Measurements from ENCODE around the gene P2RY4. TPM values are rescaled to one million over a fixed set of nuclear protein-coding genes. Genes with fewer than 3 reads are reported as not detected.

Gene P2RY4
- total RNA-seq (2022; extraction: Qiagen RNA extraction; ENCODE audit: low read depth), result not detected in 5 replicates

DNA sequence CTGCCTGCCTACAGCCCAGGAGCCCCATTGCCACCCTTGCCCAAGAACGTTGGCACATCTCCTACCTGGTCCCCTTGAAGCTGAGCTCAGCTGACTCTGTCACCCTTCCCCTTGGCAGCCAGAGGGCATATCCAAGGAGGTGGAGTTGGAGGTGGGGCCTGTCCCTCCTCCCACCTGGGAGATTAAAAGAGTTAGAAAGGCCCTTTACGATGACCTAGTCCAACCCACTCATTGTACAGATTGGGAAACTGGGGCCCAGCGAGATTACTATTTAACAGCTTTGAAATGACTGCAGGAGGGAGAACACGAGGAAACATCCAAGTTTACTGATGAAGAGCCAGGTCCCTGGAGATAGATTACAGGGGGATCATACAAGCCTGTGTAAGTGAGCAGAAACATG lies at the start of gene P2RY4:
Gene P2RY4, minus strand, starts transcription at position 101 of the 400 bp plus-strand sequence. CDS start 580 bp downstream, outside the sequence.

GRCh38 chrX:70289793-70290770 lies 30.1 kb upstream of the P2RY4 start, which contains the start of the genes KIF4A and PDZD11:
Gene KIF4A, plus strand, starts transcription at chrX:70290104. Its CDS starts 355 bp downstream, at chrX:70290459.
Gene PDZD11, minus strand, starts transcription at chrX:70289927. Its CDS starts 586 bp downstream, at chrX:70289341.

GRCh38 chrX:70281951-70282350 lies 21.9 kb upstream of the P2RY4 start, which contains the start of gene RAB41:
Gene RAB41, plus strand, starts transcription at chrX:70282172. Its CDS starts 46 bp downstream, at chrX:70282218.

DNA sequence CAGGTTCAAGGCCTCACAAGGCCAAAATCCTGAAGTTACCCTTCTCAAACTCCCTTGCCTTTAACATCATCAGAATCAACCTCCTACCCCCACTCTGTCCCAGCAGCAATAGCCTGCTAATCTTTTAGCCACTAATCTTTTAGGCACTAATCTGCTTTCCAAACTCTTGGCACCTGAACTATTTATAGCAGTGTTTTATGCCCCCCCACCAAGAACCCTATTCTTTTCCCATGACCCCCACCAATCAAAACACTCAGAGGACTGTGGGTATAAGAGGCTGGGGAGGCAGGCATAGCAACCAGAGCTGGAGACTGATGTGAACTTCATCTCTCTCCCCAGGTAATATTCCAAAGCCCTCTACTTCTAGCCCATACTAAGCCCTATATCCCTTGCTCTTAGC lies 8.0 kb upstream of the P2RY4 start, which contains the start of gene ARR3:
Gene ARR3, plus strand, starts transcription at position 301 of the 400 bp plus-strand sequence. CDS start 1,052 bp downstream, outside the sequence.

GRCh38 chrX:70234355-70234754 lies 25.6 kb downstream of the P2RY4 start, which contains the start of gene AWAT1:
Gene AWAT1, plus strand, starts transcription at chrX:70234655. Its CDS starts 41 bp downstream, at chrX:70234696.

Other genes with a start within 250 kb of the P2RY4 start
- not detected in 5 replicates for gene AWAT2, start 210.3 kb downstream of the P2RY4 start, total RNA-seq (2022; extraction: Qiagen RNA extraction; ENCODE audit: low read depth)
- not detected in 5 replicates for gene OTUD6A, start 197.7 kb downstream of the P2RY4 start, total RNA-seq (2022; extraction: Qiagen RNA extraction; ENCODE audit: low read depth)
- gene IGBP1, start 126.8 kb downstream of the P2RY4 start, total RNA-seq (2022; extraction: Qiagen RNA extraction; ENCODE audit: low read depth), result 61.9 to 69.2 TPM (median 64.2 TPM) in 5 replicates
- not detected in 5 replicates for gene DGAT2L6, start 82.7 kb downstream of the P2RY4 start, total RNA-seq (2022; extraction: Qiagen RNA extraction; ENCODE audit: low read depth)
- gene AWAT1, start 25.5 kb downstream of the P2RY4 start, total RNA-seq (2022; extraction: Qiagen RNA extraction; ENCODE audit: low read depth), result not detected in 5 replicates
- gene ARR3, start 8.1 kb upstream of the P2RY4 start, total RNA-seq (2022; extraction: Qiagen RNA extraction; ENCODE audit: low read depth), result not detected in 5 replicates
- gene RAB41, start 22.0 kb upstream of the P2RY4 start, total RNA-seq (2022; extraction: Qiagen RNA extraction; ENCODE audit: low read depth), result not detected in 5 replicates
- gene PDZD11, start 29.7 kb upstream of the P2RY4 start, total RNA-seq (2022; extraction: Qiagen RNA extraction; ENCODE audit: low read depth), result 82.1 to 95.5 TPM (median 93.4 TPM) in 5 replicates
- 24.7 to 29.6 TPM (median 27.7 TPM) in 5 replicates for gene KIF4A, start 29.9 kb upstream of the P2RY4 start, total RNA-seq (2022; extraction: Qiagen RNA extraction; ENCODE audit: low read depth)
- gene GDPD2, start 163.1 kb upstream of the P2RY4 start, total RNA-seq (2022; extraction: Qiagen RNA extraction; ENCODE audit: low read depth), result 0.17 TPM in 1 of 5 replicates, not detected in the others
- gene DLG3, start 184.6 kb upstream of the P2RY4 start, total RNA-seq (2022; extraction: Qiagen RNA extraction; ENCODE audit: low read depth), result 3.6 to 5.3 TPM (median 4.9 TPM) in 5 replicates

All from A549 treated with ZK216348 at 1 μM for 4 hours (cell line).